Activated CD8-positive, alpha-beta memory T cell treated with anti-CD3 and anti-CD28 coated beads, Interleukin-2, amount 50 U/mL, for 4 hours (primary cell): ENCODE measurements around the gene ZFP69.

ENCODE experiments used
- DNase-seq: peaks from one replicate; pipeline ENCODE4 v3.0.0-alpha.2; 2020

Gene ZFP69

DNA sequence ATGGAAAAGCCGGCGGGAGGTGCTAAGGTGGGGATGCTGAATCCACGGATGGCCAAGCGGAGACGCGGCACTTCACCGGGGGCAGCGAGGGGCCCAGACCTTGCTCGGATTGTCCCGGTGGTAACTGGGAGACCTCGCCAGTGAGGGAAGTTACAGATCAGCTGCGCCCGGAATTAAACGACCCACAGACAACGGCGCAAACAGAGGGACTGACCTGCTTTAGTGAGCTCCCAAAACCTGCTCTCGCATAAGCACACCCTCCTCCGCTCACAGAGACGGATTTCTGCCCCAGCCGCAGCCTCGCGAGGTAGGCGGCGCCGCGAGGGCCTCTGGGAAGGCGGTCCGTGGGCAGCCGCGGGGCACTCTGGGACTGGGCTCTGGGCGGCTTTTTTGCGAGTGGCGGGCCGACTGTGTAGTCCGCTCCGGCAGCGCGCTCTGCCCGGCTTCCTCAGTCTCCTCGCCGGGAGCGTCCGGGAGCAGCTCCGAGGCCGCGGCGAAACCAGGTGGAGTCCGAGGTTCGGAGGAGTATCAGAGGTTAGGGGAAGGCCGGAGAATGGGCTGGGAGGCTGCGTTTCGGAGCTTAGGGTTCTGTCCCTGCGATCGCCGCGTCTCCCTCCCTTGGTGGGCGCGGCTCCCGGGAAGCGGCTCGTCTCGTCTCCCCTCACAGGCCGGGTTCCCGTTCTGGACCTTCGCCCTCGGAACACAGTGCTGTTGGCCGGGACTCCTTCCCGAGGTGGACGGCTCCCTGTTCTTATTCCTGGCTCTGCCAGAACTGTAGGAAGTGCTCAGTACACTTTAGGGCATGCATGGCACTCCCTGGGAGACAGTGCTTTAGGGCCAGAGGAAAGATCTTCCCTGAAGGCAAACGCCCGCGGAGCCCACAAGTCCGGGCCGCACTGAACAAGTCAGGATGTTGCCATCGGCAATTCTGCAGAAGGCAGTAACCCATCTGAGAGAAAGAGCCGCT, 31.6 kb downstream of the ZFP69 start, which contains the start of gene EXO5:
EXO5 (plus strand) TSS at position 393 of the 967 bp plus-strand sequence. CDS start 5,778 bp downstream, outside the sequence.
- peak; percentile 86 for DNase-seq

DNA sequence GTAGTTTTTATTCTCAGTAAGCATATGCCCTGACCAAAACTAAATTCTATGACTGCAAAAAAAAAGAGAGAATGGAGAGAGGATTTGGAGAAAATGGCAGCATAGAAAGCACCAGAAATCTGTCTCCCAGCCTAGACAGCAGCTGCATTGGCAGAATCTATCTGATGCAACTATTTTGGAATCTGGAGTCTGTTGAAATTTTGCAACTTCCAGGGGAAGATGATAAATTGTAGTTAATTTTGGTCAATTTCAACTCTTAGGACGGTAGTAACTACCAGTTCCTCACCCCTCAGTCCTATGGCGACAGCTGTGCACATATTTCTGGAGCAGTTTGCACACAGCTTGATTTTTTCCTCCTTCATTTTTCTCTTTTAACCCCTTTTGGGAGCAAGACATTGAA, 42.4 kb downstream of the ZFP69 start:
- no peak for DNase-seq

DNA sequence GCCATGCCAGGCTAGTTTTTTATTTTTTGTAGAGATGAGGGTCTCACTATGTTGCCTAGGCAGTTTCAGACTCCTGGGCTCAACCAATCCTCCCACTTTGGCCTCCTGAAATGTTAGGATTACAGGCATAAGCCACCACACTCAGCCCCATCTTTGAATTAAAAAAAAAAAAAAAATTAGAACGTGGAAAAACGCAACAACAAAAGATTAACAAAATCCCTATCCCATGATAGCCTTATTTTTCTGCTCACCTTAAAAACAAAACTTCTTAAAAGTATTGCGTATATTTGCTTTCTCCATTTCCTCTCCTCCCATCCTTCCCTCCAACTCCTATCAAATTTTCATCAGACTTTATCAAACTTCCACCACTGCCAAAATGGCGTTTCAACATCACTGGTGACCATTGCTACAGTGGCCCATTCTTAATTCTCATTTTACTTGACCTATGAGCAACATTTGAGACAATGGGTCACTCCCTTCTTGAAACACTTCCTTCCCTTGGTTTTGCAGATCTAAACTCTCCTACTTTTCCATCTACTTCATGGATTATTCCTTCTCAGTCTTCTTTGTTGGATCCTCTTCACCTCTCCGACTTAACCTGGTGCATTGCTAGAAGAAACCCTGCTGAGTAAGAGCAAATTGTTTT, 53.8 kb downstream of the ZFP69 start:
- DNase-seq: no peak

DNA sequence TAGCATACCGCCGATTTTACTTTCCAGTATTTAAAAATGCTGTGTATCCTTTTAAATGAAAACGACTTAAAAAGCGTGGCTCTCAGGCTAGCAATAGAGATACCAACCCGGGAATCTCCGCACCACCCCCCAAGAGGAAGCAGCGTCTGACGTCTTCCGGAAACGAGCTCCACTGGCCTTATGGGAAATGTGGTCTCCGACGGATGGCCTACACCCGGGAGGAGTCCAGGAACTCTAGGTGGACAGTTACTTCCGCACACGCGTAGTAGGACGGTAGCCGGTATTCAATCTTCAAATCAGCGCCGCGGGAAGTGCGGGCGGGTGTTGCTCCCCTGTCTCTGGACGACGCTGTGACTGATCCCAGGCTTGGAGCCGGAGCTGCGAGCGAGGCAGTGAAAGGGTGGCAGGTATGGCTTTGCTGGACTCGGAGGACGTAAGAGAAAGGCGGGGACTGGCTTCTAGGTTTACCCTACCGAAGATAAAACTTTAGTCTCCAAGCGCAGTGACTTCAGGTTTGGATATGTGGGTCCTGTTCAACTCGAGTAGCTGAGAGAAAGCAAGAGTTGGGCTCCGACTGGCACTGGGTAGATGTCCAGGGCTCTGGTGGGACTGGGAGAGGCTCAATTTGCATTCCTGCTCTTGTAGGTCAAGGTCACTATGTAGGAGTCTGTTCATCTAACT, 54.4 kb downstream of the ZFP69 start, which contains the start of gene ZNF684:
ZNF684 (plus strand) TSS at position 257 of the 681 bp plus-strand sequence. CDS start 1,530 bp downstream, outside the sequence.
- DNase-seq: peak; percentile 81

DNA sequence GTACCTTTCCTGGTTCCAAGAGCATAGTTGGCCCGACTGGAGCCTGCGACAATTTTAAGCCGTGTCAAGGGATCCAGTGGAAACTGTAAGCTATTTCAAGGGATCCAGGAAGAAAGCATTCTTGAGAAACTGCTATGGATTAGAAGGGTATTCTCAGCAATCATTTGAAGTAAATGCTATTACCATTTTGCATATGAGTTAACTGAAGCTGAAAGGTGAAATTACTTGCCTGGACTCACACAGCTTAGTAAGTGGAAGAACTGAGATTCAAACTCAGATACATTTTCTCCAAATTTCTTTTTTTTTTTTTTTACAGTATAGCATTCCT, 54.9 kb downstream of the ZFP69 start:
- DNase-seq: no peak

DNA sequence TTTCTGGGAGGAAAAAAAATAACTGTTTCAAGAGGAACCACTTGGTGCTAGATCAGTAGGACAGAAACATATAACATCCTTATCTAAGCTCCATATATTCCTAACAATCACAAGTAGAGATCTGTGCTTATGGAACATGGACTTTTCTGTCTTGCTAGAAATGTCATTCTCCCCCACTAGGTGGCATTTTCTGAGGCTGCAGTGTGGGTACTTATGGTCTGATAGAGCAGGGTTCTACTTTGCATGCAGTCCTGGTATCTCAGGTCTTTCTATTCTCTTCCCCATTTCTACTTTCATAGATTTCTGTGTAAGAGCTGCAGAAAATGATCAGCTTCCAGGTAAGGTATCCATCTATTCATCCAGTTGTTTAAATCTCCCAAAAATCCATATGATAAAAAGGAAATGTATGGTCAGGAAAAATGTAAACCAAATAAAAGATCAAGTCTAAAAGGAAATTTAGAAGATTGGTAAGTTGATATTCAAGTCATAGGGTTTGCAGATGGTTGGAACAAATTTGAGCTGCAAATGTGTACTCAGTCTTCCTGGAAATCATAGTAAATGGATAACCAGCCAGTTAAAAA, 55.8 kb downstream of the ZFP69 start:
- DNase-seq: no peak

DNA sequence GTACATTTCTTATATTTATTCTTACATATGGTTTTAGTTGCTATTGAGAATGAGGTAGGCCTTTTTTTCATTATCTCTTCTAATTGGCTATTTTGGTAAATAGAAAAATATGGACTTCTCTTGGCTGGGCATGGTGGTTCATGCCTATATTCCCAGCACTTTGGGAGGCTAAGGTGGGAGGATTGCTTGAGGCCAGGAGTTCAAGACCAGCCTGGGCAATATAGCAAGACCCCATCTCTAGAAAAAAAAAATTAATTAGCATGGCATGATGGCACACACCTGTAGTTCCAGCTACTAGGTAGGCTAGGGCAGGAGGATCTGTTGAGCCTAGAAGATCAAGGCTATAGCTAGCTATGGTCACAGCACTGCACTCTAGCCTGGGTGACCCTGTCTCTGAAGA, 57.5 kb downstream of the ZFP69 start:
- no peak for DNase-seq

DNA sequence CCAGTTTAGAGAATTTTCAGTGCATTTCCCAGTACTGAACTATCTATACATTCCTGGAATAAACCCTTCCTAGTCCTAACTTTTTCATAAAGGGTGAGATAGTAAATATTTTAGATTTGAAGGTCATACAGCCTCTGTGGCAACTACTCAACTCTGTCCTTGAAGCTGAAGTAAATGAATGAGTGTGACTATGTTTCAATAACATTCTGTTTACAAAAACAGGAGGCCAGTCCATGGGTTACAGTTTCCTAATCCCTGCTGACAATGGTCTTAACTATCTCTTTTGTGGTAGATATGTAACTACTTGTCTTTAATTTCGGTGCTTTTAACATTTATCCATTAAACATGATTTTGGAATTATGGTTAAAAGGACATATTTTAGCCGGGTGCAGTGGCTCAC, 58.6 kb downstream of the ZFP69 start:
- no peak for DNase-seq

DNA sequence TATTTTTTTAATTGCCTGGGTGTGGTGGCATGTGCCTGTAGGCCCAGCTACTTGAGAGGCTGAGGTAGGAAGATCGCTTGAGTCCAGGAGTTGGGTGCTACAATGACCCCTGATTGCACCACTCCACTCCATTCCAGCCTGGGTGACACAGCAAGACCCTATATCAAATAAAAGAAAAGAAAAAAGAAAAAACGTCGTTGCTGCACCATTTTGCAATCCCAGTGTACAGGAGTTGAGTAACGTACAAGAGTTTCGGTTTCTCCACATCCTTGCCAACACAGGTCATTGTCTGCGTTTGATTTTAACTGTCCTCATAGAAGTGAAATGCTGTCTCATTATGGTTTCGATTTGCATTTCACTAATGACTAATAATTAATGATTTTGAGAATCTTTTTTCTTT, 62.2 kb downstream of the ZFP69 start:
- DNase-seq: no peak
